Fibroblast of peridontal ligament (primary cell): ENCODE data around the gene MOAP1.
"Not testable (repeated sequence)": the region's sequence is repeated elsewhere in the genome, so short reads cannot be mapped to it uniquely, and the experiment has no call there.

Experiments
- DNase-seq: peaks from one replicate; pipeline ENCODE4 v3.0.0-alpha.2; 2010; ENCODE audit errors: extremely low read depth

Gene MOAP1

DNA sequence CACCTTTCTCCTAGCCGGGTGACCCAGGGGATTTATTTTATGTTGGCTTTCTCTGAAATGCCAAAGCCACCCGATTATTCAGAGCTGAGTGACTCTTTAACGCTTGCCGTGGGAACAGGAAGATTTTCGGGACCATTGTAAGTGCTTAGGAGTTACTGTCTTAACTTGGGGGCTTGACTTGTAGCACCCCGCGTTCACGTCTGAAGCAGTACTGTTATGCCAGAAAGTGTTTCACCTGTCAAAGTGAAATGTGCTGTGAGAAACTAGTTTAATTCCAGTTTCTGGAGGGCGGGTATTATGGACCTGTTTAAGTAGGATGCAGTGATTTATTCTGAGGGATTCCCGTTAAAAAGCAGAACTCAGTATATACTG, 638 bp upstream of the MOAP1 start:
- no peak for DNase-seq

DNA sequence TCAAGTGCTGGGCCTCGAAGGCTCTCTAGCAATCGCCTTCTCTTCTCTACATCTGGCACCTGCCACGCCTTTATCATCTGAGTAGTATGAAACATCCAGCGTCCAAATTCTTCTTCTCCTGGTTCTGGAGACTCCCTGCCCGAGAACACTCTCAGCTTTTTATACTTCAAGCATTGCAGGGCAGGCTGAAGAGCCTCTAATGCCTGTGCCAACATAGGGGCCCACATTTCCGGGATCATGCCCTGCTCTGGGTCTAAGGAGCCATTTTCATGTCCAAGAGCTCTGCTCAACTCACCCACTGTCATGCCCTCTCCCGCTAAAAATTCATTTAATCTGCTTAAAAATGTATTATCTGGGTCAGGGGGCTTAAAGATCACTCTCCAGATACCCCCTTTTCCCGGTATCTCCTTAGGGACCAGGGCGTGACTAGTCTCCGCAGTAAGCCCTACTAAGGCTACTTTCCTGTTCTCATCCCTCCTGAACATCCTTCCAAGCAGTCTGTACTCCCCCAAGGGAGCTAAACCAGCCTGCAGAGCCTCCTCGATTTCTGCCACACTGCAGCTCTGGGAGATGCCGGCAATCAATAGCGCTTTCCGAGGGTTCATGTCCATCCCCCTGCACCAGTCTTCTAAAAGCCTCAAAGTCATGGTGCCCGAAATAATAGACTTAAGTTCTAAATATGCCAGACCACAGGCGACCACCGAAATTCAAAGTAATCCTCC, 940 bp downstream of the MOAP1 start:
- no peak for DNase-seq

DNA sequence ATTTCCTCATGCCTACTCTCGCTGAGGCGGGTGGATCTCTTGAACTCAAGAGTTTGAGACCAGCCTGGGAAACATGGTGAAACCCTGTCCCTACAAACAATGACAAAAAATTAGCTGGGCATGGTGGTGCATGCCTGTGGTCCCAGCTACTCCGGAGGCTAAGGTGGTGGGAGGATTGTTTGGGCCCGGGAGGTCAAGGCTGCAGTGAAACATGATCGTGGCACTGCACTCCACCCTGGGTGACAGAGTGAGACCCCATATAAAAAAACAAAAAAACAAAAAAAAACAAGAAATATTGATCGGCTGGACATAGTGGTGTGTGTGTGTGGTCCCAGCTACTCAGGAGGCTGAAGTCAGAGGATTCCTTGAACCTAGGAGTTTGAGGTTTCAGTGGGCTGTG, 9.2 kb downstream of the MOAP1 start:
- DNase-seq: no peak

DNA sequence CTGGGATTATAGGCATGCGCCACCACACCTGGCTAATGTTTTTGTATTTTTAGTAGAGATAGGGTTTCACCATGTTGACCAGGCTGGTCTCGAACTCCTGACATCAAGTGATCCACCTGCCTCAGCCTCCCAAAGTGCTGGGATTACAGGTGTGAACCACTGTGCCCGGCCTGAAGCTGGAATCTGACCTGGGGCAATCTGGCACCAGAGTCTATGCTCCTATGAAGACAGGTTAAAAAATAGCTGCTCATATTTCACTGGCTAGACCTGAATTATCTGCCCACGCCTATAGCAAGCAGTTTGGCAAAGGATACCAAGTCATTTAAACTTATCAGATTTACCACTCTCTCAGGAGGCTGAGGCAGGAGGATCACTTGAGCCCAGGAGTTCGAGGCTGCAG, 10.0 kb downstream of the MOAP1 start:
- DNase-seq: not testable (repeated sequence)

DNA sequence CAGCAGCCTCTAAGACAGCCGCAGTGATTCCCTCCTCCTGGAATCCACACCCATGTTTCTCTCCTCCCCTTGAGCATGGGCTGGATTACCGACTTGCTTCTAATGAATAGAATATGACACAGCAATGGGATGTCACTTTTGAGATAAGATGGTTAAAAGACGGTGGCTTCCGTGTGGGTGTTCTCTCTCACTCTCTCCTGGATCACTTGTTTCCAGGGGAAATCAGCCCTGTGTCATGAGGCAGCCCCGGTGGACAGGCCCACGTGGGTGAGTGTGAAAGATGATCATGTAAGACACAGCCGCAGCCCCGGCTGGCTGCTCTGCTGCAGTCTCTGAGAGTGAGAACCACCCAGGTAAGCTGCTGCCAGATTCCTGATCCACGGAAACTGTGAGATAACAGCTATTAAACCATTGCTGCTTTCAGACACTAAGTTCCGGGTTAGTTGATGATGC, 10.7 kb downstream of the MOAP1 start:
- DNase-seq: no peak

DNA sequence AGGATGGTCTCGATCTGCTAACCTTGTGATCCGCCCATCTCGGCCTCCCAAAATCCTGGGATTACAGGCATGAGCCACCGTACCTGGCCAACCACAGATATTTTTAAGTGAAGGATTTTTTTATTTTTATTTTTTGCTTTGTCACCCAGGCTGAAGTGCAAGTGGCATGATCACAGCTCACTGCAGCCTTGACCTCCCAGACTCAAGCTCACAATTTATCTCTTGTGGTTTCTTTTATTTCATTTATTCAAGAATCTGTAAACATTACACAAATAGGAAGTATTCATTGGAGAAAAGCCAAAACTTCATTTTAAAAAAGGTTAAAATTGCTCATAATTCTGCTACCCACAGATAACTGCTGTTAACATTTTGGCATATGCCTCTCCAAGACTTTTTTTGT, 13.3 kb downstream of the MOAP1 start:
- no peak for DNase-seq

DNA sequence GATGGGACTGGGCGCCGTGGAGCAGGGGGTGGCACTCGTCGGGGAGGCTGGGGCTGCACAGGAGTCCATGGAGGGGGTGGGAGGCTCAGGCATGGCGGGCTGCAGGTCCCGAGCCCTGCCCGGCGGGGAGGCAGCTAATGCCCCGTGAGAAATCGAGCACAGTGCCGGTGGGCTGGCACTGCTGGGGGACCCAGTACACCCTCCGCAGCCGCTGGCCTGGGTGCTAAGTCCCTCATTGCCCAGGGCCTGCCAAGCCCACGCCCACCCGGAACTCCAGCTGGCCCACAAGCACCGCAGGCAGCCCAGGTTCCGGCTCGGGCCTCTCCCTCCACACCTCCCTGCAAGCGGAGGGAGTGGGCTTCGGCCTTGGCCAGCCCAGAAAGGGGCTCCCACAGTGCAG, 14.6 kb downstream of the MOAP1 start:
- not testable (repeated sequence) for DNase-seq

DNA sequence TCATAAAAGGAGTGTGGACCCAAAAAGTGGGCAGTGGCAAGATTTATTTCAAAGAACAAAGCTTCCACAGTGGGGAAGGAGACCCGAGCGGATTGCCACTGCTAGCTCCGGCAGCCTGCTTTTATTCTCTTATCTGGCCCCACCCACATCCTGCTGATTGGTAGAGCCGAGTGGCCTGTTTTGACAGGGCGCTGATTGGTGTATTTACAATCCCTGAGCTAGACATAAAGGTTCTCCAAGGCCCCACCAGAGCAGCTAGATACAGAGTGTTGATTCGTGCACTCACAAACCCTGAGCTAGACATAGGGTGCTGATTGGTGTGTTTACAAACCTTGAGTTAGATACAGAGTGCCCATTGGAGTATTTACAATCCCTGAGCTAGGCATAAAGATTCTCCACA, 15.1 kb downstream of the MOAP1 start:
- DNase-seq: not testable (repeated sequence)

DNA sequence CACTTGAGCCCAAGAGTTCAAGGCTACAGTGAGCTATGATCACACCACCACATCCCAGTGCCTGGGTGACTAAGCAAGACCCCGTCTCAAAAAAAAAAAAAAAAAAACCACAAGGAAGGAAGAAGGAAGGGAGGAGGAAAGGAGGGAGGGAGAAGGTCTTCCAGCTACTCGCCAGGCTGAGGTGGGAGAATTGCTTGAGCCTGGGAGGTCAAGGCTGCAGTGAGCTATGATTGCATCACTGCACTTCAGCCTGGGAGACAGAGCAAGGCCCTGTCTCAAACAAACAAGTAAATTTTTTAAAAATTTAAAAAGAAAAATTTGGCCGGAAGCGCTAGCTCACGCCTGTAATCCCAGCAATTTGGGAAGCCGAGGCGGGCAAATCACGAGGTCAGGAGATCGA, 16.1 kb downstream of the MOAP1 start:
- DNase-seq: not testable (repeated sequence)

DNA sequence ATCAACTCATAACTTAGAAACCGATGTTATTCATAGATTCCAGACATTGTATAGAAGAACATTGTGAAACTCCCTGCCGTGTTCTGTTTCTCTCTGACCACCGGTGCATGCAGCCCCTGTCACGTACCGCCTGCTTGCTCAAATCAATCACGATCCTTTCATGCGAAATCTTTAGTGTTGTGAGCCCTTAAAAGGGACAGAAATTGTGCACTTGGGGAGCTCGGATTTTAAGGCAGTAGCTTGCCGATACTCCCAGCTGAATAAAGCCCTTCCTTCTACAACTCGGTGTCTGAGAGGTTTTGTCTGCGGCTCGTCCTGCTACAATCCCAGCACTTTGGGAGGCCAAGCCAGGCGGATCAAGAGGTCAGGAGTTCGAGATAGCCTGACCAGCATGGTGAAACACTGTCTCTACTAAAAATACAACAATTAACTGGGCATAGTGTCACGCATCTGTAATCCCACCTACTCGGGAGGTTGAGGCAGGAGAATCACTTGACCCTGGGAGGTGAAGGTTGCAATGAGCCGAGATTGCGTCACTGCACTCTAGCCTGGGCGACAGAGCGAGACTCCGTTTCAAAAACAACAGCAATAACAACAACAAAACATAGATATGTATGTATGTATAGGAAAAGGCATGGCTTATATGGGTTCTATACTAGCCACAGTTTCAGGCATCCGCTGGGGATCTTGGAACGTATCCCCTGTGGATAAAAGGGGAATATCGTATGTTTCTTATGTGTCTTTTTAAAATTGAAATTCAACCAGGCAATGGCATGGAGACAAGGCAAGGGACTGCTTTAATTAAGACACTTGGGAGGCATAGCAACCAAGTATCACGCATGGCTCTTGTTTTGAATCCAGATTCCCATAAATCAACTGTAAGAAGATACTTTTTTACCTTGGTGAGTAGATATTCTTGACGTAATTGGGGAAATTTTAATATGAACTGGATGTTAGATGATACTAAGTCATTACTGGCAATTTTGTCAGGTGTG, 19.1 kb downstream of the MOAP1 start:
- DNase-seq: not testable (repeated sequence)

DNA sequence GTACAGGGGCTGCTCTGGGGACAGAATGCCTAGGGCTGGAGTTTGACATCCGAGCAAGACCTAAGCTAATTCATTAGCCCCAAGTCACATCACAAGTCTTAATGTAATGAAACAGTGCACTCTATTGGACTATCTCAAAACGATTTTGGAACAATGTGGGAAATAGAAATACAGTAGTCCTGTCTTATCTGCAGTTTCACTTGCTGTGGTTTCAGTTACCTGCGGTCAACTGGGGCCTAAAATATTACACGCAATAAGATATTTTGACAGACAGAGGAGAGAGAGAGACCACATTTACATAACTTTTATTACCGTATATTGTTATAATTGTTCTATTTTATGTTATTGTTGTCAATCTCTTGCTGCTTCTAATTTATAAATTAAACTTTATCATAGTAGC, 21.1 kb downstream of the MOAP1 start:
- DNase-seq: no peak

DNA sequence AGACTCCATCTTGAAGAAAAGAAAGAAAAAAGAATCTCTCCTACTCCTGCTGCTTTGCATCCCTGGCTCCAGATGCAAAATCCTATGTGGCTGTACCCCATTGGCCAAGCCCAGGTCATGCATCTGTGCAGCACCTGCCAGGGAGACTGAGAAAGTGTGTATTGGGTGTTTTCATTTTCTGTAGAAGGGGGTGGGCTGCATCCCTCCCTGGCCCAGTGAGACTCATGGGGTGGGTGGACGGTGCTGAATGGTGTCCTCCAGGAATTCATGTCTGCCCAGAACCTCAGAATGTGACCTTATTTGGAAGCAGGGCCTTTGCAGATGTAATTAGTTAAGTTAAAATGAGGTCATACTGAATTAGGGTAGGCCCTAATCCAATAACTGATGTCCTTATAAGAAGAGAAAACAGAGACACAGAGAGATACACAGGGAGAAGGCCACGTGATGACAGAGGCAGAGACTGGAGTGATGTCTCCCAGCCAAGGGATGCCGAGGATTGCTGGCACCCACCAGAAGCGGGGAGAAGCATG, 23.2 kb downstream of the MOAP1 start:
- no peak for DNase-seq

DNA sequence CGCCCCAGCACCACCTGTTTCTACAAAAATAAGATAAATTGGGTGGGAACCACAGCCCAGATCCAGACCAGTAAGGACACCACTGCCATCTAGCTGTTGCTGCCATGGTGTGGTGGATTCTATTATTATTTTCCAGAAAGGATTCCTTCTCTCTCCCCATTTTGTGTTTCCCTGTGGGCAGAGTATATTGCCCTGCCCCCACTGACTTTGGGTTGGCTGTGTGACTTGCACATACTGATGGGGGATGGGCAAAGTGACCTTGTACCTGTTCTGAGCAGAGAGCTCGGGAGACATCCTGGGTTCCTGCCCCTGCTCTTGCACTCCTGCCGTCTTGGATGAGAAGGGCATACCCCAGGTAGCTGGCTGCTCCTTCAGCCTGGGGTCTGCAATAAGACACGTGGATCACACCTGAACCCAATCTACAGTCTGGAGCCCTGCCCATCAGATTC, 24.3 kb downstream of the MOAP1 start:
- peak; percentile 18 for DNase-seq

DNA sequence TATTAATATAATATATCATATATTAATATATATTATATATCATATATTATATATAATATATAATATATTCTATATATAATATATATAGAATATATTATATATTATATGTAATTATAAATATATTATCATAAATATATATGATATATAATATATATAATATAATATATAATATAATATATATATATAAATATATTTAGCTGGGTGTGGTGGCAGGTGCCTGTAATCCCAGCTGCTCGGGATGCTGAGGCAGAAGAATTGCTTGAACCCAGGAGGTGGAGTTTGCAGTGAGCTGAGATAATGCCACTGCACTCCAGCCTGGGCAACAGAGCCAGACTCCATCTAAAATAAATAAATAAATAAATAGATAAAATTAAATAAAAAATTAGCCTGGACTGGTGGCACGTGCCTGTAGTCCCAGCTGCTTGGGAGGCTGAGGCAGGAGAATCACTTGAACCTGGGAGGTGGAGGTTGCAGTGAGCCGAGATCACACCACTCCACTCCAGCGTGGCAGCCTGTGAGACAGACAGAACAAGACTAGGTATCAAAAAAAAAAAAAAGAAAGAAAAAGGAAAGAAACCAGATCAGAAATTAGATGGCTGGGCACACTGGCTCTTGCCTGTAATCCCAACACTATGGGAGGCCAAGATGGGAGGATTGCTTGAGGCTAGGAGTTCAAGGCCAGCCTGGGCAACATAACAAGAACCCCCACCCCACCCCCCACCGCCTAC, 24.9 kb downstream of the MOAP1 start:
- not testable (repeated sequence) for DNase-seq

DNA sequence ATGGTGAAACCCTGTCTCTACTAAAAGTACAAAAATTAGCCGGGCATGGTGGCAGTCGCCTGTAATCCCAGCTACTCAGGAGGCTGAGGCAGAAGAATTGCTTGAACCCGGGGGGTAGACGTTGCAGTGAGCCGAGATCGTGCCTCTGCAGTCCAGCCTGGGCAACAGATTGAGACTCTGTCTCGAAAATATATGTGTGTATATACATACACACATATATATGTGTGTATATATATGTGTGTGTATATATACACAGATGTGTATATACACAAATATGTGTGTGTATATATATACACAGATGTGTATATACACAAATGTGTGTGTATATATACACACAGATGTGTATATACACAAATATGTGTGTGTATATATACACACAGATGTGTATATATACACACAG, 26.3 kb downstream of the MOAP1 start:
- not testable (repeated sequence) for DNase-seq

DNA sequence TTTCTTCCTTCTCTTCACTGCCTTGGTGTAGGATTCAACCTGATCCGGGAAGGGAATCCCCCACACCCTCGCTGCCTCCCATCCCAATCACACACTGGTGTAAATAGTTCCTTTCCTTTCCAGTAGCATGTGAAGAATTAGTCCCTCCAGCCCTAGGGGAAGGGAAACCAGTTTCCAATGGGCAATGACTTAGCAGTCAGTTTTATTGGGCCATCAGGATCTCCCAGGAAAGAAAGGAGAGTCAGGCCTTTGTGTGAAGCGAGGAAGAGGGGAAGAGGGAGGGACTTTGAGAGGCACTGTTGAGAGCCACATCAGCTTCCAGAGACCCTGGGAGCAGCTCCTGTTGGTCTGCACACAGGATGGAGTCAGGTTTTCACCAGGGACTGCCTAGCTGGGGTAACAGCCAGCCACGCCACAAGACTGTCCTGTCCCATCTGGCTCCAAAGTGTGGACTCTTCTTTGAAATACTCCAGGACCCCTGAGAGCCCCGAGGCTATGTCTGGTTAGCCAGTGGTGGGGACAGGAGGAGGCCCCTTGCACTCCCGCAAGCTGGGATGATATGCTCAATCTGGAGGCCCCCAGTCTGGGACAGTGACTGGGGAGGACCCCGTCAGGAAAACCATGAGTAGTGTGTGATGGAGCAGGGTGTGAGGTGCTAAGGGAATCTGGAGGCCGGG, 27.9 kb downstream of the MOAP1 start:
- DNase-seq: no peak

DNA sequence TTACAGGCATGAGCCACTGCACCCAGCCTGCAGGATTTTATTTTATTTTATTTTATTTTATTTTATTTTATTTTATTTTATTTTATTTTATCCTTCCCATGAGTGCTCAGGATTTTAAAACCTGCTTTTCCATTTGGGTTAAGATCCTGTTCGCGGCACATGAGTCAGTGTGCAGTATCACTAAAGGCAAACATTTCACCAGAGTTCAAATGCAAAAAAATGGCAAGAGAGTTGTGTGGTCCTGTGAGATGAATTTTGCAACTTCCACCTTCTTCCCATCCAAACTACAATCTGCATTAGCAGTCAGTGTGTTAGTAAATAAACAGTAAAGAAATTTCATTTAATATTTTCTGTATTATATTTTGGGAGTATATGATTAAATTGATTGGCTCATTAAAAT, 29.0 kb downstream of the MOAP1 start:
- DNase-seq: no peak

DNA sequence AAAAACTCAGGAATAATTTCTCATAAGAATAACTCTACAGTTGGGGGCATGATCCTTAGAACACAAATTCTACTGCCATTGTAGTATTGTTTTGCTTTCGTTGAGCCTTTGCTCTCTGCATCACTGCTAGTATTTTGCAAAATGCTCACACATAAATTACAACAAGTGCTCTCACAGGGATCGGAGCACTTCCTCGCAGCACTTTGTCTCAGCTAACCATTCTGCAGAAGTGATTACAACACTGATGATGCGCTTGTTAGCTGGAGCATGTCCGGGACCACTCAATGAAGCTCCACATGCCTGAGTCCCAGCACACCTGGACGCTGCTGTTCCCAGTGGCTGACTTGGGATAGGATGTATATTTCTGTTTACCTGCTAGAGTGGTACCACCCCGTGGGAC, 31.6 kb downstream of the MOAP1 start:
- DNase-seq: no peak

DNA sequence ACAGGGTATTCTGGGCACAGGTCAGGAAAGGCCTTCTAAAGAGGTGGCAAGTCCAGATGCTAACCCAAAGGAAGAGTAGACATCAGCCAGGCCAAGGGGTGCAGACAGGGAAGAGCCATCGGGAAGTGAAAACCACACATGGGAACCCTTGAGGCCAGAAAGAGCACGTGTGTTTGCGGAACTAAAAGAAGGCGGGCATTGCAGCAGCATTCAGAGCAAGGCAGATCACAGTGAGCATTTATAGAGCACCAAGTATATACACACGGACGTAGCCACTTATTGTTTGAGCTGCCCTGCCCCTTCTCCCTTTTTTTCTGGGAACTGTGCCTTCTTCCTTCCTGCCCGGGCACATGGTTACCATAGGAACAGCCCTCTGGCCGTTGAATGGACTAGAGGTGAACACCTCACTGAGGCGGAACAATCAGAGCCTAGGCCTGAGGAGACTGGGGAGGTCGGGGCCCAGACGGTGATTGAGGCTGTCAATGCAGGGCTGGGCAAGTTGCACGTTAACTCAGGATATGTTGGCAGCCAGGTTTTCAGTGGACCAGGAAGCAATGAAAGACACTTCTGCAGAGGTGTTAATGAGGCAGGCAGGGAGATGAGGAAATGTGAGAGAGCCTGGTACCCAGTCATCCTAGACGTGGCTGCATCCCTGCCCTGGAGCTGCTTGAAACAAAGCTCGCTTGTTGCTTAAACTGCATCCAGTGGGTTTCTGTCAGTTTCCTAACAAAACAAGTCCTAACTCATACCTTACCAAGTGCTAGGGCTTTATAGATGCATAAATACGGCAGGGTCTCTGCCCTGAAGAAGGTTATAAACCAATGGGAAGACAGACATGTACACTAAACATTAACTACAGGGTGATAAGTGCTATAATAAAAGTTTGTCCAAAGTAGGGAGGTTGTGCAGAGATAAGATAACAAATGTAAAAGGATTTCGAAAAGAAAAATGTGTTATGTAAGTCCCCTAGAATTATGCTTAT, 34.2 kb downstream of the MOAP1 start:
- DNase-seq: no peak

DNA sequence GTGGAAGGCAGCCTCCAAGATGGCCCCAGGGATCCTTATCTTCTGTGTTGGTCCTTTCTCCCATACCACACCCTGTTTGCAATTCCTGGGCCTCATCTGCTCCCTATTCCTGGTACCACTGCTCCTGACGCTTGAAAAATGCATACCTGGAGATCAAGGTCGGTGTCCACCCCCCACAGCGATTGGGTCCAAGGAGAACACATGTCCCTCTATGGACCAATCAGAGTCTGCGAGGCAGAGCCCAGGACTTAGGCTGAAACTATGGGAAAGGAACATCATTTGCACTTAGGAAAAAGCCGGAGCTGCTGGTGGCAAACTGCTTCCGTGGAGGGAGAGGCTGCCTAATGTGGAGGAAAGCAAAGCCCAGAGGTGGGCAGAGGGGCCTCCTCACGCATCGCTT, 35.7 kb downstream of the MOAP1 start:
- no peak for DNase-seq
